H1 (cell line): Measurements from ENCODE around the gene A3GALT2. TPM values are rescaled to one million over a fixed set of nuclear protein-coding genes. Genes with fewer than 3 reads are reported as not detected.

Experiments used
- KDM4A ChIP-seq: IDR thresholded peaks from one replicate; pipeline ENCODE4 v1.7.1; 2012; ENCODE audit warnings: low read depth, mild to moderate bottlenecking, moderate library complexity, low read length, inconsistent platforms; ENCODE audit not compliant: severe bottlenecking
- MAFK ChIP-seq: IDR thresholded peaks from 2 replicates; pipeline ENCODE4 v1.6.1; 2012; ENCODE audit warnings: low read depth, mild to moderate bottlenecking, improper control_type of control experiment, low read length
- RFX5 ChIP-seq: IDR thresholded peaks from 2 replicates; pipeline ENCODE4 v1.6.1; 2011; ENCODE audit warnings: low read depth, low read length, improper control_type of control experiment, borderline replicate concordance
- SP1 ChIP-seq: IDR thresholded peaks from 2 replicates; pipeline ENCODE4 v1.6.1; 2011; ENCODE audit warnings: low read depth, low read length
- TAF1 ChIP-seq: IDR thresholded peaks from 2 replicates; pipeline ENCODE4 v1.6.1; 2011; ENCODE audit warnings: mild to moderate bottlenecking, low read depth, low read length
- polyA plus RNA-seq, 7 experiments: library from polyadenylated mRNA; depleted of rRNA in 3 of 7; stranded (reverse) in 5 of 7; unstranded in 2 of 7; fragments of >200 nt in 5 of 7; fragments of 200-250 nt in 2 of 7; gene quantifications; 1 replicate in 5 of 7; 2 replicates in 1 of 7; 4 replicates in 1 of 7; pipeline versions ENCODE4 v1.2.1 to v1.2.3, GENCODE V29; 2011 to 2013; ENCODE audit warnings: missing spikeins in 2 of 7, mixed read lengths in 2 of 7
- total RNA-seq: library from RNA; stranded (reverse); fragmentation: NEBNext Ultra II Directional; extraction: Animal tissue kit (Norgen Biotek cat#: 25700); gene quantifications from 2 replicates; pipeline ENCODE4 v1.2.1, GENCODE V29; 2021
- TF ChIP-seq, protein P1 (sequence below): IDR thresholded peaks from 2 replicates; pipeline ENCODE4 v1.6.1; 2011; ENCODE audit warnings: low read length, improper control_type of control experiment

Gene A3GALT2
- total and polyA plus RNA-seq, 2 of the 8 experiments (the other 6 are each of a cell fraction or from before 2014, with no cell fraction given), result not detected

DNA sequence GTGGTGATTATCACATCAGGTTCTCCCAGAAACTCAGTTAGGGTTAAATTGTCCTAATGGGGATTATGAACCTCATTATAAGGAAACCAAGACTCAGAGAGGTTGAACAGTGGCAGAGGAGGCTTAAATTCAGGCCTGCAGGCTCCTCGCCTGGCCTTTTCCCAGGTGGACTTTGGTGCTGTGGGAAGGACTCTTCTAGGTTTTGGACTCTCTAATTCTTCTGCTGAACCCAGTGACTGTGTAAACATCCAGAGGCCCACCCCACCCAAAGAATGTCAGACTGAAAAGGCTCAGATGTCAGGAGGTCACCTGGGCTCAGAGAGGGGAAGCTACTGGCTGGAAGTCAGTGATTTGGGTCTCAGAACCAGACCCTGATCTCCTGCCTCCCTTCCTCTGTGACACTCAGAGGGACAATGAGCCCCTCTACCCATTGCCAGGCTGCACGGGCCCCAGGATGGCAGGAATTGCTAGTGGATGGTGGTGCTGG, 62.1 kb downstream of the A3GALT2 start (continued):
- TF ChIP-seq, protein P1, sequence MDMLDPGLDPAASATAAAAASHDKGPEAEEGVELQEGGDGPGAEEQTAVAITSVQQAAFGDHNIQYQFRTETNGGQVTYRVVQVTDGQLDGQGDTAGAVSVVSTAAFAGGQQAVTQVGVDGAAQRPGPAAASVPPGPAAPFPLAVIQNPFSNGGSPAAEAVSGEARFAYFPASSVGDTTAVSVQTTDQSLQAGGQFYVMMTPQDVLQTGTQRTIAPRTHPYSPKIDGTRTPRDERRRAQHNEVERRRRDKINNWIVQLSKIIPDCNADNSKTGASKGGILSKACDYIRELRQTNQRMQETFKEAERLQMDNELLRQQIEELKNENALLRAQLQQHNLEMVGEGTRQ, result no peak
- no peak for TF ChIP-seq TAF1
- TF ChIP-seq RFX5, result no peak
- TF ChIP-seq MAFK, result no peak
- TF ChIP-seq SP1, result no peak
- no peak for TF ChIP-seq KDM4A
